ENCODE results near the gene ZC2HC1C. TPM values are rescaled to one million over a fixed set of nuclear protein-coding genes. Genes with fewer than 3 reads are reported as not detected.
A peak's percentile ranks its signal among the peaks of the same experiment; 100 is the strongest.

The ZC2HC1C gene, protein sequence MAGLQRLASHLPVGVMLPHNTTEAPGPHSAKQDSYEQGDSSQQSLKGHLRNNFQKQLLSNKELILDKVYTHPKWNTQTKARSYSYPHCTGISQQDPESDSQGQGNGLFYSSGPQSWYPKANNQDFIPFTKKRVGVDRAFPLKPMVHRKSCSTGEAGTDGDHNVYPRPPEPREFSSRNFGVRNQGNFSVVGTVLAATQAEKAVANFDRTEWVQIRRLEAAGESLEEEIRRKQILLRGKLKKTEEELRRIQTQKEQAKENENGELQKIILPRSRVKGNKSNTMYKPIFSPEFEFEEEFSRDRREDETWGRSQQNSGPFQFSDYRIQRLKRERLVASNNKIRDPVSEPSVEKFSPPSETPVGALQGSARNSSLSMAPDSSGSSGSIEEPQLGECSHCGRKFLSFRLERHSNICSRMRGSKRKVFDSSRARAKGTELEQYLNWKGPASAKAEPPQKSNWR
- polyA plus RNA-seq (2014; cell fraction: cytosol; rRNA removed), result 3.4 and 6.9 TPM in 2 replicates
- polyA plus RNA-seq (2014; cell fraction: nucleus; rRNA removed), result 0.95 and 1.7 TPM in 2 replicates

DNA sequence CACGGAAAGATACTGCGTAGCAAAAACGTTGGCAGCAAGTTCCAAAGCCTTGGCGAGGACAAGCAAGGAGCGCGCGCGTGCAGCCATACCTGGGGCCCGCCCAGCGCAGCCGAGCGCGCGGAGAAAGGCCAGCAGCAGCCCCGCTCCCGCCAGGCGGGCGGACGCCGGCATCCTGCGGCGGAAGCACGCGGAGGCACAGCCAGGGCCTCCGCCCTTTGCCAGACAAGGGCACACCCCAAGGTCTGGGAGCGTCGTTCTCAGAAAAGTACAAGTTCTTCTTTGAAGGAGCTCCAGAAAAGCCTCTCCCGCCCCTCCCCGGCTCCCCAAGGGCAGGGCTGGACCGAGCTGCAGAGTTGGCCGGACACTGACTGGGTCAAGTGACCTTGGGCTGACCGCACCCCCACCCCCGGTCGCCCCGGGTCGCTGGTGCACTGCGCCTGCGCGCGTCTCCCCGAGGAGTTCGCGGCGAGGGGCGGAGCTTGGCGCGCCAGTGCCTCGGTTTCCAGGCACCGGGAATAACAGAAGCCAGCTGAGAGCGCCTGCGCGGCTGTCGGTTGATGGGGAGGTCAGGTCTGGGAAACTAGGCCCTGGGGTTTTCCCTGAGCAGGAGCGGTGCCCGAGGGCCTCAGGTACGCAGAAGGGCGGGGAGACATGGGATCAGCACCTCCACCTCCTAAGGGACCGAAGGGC lies at the start of gene ZC2HC1C:
Gene ZC2HC1C (plus strand): TSS at position 521 of the 690 bp plus-strand sequence. CDS start 933 bp downstream, outside the sequence.
- peak; percentile 88 for DNase-seq (ENCODE audit: low spot score)

DNA sequence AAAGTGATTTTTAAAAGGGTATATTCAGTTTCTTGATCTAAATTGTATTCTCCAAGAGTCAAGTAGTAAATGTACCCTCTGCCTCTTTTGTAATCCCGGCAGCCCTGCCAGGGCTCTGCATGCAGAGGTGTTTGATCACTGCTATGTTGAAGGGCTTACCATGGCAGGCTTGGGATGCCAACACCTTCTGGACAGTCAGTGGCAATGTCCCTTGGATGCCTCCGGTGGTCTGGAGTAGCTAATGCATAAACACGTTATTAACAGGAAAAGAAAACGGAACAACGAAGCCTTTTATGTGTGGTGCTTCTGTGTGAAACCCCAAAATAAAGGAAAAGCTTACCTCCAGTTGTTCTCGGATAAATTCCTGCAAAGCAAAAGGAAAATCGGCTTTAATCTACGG lies 46.8 kb upstream of the ZC2HC1C start:
- DNase-seq (ENCODE audit: low spot score), result peak; percentile 12

DNA sequence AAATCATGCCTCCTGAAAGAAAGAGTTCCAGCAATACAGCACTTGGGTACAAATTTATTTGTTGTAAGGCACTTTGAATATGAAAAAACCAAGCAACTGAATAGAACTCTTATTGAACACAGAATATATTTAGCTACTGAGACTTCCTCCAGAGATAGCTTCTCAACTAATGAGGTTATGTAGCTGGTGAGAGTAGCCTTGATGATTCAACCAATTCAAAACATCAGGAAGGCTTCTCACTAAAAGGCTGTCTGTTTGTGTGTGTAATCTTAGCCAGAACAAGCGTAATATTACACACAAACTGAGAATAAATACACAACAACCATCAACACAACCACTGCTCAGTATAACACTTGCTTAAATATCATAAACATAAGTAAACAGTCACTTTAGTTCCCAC lies 46.3 kb upstream of the ZC2HC1C start:
- no peak for DNase-seq (ENCODE audit: low spot score)

DNA sequence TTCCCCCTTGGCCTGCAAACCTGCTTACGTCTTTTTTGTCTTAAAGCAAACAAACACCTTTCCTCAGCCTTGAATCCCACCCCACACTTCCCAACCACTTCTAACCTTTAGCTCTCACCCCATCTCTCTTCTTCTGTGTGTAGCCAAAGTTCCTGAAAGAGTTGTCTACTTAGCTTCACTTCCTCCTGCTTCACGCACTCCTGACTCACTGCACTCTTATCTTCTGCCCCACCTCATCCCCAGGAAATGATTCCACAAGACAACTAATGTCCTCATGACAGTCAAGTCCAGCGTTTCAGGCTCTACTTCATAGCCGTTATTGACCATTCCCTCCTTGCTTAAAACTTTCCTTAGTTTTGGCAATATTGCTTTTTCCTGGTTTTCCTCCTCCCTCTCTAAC lies 44.4 kb upstream of the ZC2HC1C start:
- DNase-seq (ENCODE audit: low spot score), result no peak

DNA sequence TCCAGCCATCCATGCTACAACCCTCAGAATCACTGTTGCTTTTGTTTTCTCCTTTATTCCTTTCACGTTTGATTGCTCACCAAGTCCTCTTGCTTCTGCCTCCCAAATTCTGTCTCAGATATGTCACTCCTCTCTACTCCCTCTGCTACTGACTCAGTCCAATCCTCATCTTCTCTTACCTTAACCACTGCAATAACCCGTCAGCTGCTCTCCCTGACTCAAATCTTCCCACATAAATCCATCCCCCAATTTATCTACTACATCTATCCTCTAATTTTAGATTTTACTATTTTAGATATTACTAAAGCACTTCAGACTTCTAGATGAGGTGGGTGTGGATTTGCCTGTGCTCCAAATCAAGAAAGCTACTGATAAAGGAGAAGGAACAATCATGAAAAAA lies 43.6 kb upstream of the ZC2HC1C start:
- no peak for DNase-seq (ENCODE audit: low spot score)

DNA sequence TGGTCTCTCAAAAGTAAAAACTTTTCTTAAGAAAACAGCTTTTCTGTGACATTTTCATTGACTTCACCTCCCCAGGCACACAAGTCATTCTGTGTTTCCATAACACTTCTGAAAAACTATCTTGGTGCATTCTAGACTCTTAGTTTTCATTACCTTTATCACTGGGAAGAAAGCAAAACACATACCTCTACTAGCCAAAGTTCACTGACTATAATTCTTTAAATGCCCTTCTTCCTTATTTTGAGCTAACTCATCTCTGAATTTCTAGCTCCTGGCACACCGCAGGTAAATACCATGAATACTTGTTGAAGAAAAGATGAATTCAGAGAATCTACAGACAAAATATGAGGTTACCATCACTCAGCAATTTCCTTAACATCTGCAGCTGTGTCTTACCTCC lies 39.3 kb upstream of the ZC2HC1C start:
- DNase-seq (ENCODE audit: low spot score), result no peak

DNA sequence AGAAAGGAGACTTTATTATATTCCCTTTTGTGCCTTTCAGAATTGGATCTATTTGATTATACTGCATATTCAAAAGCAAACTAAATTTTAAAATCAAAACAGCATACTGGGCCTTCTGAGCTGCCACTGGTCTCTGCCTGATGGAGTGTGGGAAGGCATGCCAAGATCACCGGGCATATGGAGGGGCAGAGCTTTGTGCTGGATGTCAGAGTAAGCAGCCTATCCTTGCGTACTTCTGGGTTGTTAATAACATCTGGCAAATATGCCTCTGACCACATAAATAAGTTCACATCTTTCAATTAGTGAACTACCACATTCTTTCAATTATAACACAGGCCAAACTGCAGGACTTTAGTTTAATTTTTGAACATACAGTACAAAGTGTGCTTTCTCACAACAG lies 36.5 kb upstream of the ZC2HC1C start:
- DNase-seq (ENCODE audit: low spot score), result no peak

DNA sequence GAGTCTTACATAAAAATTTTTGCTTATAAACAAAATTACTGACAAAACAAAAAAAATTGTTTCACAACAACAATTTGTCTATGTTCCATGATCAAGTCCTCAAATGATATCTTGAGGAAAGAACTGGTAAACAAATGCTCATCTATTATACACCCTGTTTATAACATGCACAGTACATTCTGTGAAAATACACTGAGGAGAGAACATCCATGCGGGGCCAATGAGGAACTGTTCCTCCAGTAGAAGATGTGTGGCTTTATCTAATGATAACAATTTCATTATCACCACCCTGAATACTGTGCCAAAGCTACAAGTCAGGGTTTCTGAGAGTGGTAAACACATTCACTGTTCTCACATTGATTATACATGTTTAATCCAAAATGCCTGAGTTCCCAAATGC lies 28.9 kb upstream of the ZC2HC1C start:
- no peak for DNase-seq (ENCODE audit: low spot score)

DNA sequence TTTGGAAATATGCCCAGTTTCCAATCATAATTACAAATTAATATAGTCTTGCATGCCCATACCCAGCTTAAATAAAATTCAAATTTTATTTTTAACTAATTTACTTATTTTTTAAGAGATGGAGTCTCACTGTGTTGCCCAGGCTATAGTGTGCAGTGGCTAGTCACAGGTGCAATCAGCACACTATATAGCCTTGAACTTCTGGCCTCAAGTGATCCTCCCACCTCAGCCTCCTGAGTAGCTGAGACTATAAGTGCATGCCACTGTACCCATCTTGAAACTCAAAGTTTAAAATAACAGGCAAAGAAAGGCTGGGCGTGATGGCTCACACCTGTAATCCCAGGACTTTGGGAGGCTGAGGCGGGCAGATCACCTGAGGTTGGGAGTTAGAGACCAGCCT lies 28.5 kb upstream of the ZC2HC1C start:
- no peak for DNase-seq (ENCODE audit: low spot score)

DNA sequence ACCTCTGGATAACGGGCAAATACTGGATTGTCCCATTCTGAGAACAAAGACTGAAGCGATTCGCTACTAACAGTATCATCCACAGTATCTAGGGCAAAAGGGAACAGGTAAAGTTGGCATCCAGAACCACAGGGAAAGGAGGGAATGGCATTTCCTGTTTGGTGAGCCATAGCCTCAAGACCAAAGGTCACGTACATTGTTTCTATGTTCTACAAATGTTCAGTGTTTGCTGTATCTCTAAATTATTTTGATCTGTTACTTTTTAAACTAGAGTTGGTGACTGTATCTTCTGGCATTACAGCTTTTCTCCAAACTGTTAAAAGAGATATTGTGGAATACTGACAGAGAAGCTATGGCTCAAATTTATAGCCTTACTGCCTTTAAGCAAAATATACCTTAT lies 27.8 kb upstream of the ZC2HC1C start:
- no peak for DNase-seq (ENCODE audit: low spot score)

DNA sequence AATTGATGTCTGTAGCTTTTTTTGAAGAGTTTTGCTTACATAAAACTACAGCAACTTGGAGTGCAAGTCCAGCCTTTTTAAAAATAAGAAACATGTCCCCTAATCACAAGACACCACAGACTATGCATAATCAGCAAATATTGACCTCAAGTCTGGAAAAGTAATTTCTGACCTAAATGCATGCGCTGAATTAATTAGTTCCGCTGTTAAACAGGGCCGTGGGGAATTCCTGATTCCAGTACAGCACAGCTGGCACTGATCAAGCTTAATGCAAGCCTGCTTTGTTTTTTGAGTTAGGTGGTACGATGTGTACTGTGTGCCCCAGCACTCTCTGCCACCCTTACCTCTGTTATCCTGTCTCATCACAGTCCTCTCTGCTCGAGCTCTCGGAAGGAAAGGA lies 27.4 kb upstream of the ZC2HC1C start:
- peak; percentile 13 for DNase-seq (ENCODE audit: low spot score)

DNA sequence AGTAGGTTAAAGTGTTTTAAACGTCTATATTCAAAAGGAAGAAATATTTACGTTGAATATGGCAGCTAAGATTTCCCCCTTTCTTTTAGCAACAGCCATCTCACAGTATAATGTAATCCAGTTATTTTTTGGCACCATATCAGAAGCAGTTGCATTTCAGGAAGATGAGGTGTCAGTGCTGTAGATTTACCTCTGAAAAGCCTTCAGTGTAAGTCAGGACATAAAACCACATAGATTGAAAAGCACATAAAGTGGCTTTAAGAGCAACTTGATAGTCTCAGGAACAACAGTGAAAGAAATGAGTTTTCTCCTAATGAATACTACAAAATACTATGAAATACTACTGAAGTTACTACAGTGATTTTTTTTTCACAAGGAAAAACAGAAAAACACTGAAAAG lies 25.1 kb upstream of the ZC2HC1C start:
- DNase-seq (ENCODE audit: low spot score), result no peak

DNA sequence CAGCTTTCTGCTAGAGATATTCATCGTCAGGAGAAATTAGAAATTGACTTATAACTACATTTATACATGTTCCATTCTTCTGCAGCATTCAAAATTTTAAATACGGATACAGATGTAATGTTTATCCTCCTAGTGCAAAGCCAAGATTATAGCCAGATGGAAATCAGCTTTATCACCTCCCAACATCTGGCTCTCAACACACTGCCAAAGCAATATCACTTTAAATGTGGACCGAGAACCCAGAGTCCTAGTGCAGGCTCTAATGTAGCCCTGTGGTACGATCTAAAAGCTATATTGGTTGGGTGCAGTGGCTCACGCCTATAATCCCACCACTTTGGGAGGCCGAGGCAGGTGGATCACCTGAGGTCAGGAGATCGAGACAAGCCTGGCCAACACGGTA lies 24.7 kb upstream of the ZC2HC1C start:
- no peak for DNase-seq (ENCODE audit: low spot score)

DNA sequence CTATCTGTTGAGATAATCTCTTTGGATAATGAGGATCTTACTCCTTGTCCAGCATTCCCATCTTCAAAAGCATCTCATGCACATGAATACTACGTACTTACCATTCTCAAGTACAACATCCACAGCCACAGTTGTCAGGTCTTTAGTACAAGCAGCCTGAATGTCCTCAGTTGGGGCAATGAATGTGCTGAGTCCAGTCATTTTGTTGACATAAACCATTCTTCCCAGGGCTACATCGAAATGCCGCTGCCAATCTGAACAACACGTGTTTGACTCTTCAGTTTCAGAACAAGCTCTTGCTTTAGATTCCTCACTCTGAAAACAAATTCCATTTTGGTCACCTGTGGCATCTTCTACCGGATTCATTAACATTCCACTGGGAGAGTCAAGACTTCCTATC lies 23.2 kb upstream of the ZC2HC1C start:
- DNase-seq (ENCODE audit: low spot score), result no peak

DNA sequence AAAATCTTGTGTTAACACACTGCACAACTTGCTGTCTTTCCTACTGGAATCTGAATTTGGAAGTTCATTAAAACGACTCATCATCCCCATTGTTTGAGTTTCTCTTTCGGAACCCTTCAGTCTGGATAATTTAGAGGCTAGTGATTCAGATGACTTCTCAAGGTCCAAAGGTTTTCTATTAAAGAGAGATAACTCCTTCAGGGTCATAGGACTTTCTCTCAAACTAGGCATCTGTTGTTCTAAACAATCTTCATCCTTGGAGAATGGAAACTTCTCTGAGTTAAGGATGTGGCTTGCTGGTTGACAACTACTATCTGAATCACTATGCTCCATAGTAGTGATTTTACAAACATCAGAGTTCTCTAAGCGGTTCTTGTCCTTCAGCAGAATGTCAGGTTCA lies 22.5 kb upstream of the ZC2HC1C start:
- no peak for DNase-seq (ENCODE audit: low spot score)

DNA sequence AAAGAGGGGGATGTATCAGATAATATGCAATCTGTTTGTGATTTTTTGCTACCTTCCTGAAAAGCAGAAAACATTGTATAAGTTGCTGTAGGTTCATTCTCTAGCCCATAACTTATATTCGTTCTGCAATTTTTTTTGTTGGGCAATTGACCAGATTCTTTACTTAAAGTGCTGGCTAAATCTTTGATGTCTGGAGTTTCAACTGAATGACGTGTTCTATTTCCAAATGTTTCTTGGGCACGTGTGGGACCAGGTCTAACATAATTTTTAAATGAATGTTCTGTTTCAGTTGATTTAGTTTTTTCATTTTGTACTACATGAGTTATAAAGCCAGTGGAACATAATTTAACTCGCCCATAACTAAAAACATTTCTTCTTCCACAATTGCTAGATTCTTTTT lies 21.9 kb upstream of the ZC2HC1C start:
- no peak for DNase-seq (ENCODE audit: low spot score)

DNA sequence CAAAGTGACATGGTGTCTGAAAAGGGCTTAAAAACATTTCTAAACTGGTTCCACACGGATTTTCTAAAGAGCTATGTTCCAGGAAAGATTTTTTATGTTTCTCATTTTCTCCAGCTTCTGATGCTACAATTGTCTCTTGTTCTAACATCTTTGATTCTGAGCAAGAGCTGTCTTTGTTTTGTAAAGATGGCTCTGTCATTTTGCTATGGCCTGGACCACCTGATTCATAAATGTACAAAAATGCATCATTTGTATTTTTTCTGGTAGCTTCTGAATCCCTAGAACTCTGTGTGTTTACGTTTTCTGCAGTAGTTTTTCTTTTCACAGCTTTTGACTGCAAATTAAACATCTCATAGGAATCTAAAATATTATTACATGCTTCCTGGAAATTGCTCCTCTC lies 21.3 kb upstream of the ZC2HC1C start:
- no peak for DNase-seq (ENCODE audit: low spot score)

DNA sequence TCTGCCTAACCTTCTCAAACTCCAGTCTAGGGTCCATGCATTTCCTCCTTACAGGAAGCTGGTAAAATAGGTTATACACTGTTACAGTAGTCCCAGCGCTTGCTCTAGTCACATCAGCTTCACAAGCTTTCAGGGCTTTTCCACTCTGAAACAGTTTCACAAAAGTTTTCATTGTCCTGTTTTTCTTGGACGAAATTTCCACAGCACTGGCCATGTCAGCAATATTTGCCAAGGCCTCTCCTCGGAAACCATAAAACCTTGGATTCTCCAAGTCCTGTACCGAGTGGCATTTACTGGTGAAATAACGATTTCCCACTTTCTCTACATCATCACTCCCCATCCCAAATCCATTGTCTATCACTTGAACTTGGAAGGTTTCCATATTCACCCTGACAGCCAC lies 20.3 kb upstream of the ZC2HC1C start:
- no peak for DNase-seq (ENCODE audit: low spot score)

DNA sequence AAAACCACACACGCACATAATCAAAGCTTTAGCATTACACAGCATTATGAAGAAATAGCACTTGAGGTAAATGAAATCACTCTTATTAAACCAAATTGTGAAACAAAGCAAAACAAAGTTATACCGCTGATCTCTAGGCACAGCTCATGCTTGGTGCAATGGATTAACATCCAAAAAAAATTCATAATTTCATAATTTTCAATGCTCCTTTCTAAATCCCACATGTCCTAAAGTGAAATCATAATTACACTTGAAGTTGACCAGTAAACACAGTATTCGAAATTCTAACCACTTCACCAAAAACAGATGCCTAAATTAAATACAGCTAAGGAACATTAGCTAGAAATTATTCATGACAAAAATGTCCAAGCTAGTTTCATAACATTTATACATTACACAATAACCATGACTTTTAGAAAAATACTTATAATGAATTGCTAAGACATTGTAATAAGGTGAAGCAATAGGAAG lies 19.7 kb upstream of the ZC2HC1C start:
- no peak for DNase-seq (ENCODE audit: low spot score)

DNA sequence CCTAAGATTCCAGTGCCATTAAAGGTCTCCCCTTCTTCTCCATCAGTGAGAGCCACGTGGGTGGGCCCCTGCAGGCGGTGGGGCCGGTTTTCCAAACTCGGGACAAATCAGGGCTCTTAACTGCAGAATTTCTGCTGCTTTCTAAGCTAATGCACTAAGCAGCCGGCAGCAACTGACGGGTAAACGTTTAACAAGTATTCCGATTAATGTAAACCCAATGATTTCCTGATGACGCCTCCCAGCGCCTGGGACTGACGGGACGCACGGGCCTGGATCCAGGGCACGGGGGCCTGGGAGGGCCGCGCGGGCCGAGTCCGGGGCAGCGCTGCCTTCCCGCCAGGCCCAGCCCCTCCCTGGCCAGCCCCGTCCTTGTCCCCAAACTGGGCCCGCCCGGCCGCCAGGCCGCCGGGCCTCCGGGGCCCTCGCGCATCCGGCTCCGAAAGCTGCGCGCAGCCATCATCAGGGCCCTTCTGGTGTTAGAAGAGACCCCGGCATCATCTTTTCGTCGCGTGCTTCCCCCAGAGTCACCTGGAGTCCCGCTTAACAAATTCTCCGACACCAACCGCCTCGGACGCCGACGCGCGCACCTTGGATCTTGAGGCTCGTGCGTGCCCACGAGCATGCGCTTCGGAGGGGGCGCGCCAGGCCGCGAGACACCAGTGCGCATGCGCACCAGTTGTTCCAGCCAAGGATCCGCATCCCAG lies 18.4 kb upstream of the ZC2HC1C start, which contains the start of gene MLH3:
Gene MLH3 (minus strand): TSS at position 616 of the 704 bp plus-strand sequence. CDS start 1,812 bp downstream, outside the sequence.
- no peak for DNase-seq (ENCODE audit: low spot score)

DNA sequence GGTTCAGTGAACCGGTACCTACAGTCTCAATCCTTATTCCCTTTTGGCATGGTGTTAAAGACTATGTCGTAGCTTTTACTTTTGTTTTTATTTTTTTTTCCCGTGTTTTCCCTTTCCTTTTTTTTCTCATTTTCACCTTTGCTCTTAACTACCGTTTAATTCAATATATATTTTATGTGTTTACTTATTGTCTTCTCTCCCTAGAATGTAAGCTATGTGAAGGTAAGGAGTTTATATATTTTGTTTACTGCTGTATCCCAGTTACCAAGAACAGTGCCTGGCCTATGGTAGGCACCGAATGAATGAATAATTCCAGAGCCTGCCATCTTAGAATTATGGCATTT lies 17.9 kb upstream of the ZC2HC1C start:
- DNase-seq (ENCODE audit: low spot score), result no peak

Data from SK-N-DZ (cell line).